GM21526 (cell line): ENCODE measurements around the gene DAB1.

Experiments
- ATAC-seq: cut with Tn5 transposase; IDR thresholded peaks from one replicate; pipeline ENCODE4 v1.9.1; 2021; ENCODE audit warnings: moderate library complexity; ENCODE audit not compliant: unreplicated experiment, low FRiP score

The DAB1 gene

DNA sequence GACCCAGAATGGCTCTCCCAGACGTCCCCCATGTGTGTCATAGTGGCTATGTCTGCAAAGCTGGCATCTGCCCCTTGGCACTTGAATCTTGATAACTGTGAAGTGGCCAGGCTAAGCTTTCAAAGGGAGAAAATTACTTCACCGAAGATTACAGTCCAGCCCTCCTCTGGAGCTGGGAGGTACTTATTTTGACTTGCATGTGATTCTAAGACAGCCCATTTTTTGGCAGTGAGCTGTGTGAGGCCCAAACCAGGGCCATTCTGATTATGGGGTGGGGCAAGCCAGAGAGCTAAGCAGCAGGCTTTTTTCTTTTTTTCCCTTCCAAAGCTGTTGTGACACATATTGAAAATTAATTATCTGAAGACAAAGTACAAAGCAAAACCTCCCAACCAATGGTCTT is 415.9 kb downstream of the DAB1 start:
- ATAC-seq = no peak

DNA sequence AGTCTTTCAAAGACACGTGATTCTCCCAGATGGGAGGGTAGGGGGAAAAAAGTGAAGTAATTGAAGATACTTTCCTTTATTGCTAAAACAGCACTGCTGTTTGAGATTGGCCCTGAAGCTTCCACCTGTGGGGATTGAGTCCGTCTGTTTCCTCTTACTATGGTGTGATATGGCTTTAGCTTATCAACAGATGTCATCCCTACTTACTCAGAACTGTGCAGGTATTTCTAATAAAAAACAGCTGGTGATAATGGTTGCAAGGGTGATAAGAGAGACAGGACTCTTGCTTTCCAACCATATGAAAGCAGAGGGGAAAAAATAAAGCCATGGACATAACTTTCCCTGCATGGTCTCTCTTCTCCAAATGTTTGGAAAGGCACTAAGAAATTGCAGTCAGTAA is 416.4 kb downstream of the DAB1 start:
- no peak for ATAC-seq

DNA sequence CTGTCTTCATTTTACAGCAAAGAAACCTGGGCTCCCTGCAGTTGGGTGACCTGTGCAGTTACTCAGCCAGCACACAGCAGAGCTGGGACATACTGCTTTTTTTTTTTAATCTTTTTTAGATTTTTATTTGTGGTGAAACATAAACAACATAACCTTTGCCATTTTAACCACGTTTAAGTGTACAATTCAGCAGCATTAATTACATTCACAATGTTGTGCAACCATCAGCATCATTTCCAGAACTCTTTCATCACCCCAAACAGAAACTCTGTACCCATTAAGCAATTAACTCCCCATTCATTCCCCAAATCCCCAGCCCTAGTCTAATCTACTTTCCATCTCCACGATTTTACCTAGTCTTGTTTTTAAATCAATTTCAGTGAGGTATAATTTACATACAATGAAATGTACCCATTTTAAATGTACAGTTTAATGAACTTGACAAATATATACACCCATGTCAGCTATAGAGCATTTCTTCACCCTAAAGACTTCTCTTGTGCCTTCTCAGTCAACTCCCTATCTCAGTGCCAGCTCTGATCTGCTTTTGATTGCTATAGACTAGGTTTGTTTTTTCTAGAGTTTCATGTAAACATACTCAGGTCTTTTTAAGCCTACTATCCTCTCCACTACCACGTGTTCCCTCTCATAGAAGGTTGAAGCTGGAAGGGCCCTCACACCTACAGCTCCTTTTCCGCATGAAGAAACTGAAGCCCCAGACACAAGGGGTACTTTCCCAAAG is 420.3 kb downstream of the DAB1 start:
- no peak for ATAC-seq

DNA sequence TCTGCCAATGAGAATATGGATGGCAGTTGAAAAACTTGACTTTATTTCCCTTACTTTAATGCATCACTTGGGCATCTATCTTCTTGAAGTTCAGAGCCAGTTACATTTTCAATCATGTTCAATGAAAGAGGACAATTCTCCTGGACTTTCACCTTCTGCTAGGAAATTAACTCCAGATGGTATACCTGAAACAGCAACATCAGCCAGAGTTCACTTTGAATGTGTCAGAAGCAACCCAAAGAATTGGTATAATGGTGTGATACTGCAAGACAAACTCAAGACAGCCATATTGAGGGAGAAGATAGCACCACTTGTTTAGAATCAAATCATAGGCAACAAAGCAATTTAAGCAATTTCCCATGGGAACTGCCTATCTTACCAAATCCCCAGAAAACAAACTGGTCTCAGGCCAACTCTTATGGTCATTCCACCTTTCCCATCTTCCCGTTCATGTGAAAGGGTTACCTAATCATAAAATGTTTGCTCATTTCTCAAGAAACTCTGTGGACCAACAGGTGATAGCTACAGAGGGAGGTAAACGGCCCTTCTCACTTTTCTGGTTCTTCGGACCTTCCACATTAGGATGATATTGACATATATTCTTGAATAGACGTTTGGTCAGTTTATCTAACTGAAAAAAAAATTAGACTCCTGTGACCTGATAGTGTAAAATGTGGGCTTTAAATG is 428.3 kb downstream of the DAB1 start:
- ATAC-seq = no peak

GRCh38 chr1:56993475-56993874 is 430.4 kb downstream of the DAB1 start:
- ATAC-seq = no peak

DNA sequence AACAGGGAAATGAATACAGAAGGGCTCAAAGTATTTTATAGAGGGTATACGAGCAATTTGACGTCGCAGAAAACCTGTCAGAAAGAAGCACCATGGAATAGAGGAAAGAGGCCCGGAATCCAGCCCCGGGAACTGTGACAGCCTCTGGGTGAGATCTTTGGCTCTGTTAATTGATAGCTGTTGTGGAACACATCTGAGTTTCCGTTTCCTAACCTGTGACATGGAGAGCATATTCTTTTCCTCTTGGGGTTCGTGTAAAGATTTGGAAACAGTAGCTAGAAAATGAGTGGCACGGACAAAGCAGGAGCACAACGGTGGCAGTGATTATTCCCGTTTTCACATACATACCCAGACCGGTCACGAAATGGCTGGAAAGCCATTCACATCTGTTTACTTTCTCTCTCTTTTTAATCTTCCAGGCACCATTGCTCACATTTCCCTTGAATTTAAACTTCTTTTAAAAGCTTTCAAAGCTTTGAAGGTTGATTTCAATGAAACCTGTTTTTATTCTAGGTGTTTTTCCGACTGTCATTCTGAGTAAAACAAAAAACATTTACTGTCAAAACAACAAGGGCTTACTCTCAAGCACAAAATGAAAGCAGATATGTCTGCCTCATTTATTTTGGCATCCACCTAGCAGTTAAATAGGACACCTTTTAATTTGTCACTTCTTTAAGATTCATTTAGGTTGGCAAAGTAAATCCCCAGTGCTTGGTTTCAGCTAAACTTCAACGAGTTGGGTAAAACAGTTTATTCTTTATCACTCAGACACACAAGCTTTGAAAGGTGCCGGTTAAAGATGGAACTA is 431.3 kb downstream of the DAB1 start:
- no peak for ATAC-seq

GRCh38 chr1:56991576-56991975 is 432.3 kb downstream of the DAB1 start:
- ATAC-seq = no peak

- ATAC-seq = no peak
Measured at GRCh38 chr1:56986397-56986796, 437.5 kb downstream of the DAB1 start.

GRCh38 chr1:56985857-56986256 is 438.0 kb downstream of the DAB1 start:
- ATAC-seq = no peak

GRCh38 chr1:56983484-56983883 is 440.4 kb downstream of the DAB1 start:
- ATAC-seq = no peak

DNA sequence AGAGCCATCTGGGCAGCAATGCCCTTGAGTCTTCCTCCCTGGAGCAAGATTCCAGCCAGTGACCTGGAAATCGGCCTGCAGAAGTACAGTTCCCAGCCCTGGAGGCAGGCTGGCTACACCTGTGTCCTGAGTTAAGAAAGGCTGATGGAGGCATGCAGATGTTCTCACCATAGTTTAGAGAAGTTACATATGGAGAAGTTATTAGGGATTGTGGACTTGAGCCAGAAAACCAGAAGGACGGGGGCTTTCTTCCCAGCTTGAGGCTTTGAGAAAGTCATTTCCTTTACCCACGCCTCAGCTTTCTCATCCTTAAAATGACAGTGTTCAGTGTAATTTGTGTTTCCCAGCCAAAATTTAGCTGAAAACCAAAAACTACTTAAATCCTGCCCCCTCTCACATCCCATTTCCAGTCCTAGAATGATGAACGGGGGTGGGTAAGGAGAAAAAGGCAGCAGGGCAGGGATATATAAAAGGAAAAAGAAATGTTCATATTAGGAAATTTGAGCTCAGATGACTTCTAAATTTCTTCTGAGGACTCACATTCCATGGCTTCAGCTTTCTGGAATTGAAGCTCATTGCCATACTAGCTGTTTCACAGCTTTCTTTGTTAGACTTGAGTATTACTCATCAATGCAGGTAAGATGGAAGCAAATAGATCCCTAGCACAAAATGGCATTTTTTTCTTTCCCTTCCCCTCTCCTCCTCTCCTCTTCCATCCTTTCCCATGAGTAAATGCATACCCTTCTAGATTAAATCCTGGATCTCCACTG is 443.7 kb downstream of the DAB1 start:
- ATAC-seq = no peak

GRCh38 chr1:56978819-56979218 is 445.0 kb downstream of the DAB1 start:
- no peak for ATAC-seq

- ATAC-seq = no peak
Measured at GRCh38 chr1:56977910-56978309, 445.9 kb downstream of the DAB1 start.

GRCh38 chr1:56975446-56975845 is 448.4 kb downstream of the DAB1 start:
- no peak for ATAC-seq

DNA sequence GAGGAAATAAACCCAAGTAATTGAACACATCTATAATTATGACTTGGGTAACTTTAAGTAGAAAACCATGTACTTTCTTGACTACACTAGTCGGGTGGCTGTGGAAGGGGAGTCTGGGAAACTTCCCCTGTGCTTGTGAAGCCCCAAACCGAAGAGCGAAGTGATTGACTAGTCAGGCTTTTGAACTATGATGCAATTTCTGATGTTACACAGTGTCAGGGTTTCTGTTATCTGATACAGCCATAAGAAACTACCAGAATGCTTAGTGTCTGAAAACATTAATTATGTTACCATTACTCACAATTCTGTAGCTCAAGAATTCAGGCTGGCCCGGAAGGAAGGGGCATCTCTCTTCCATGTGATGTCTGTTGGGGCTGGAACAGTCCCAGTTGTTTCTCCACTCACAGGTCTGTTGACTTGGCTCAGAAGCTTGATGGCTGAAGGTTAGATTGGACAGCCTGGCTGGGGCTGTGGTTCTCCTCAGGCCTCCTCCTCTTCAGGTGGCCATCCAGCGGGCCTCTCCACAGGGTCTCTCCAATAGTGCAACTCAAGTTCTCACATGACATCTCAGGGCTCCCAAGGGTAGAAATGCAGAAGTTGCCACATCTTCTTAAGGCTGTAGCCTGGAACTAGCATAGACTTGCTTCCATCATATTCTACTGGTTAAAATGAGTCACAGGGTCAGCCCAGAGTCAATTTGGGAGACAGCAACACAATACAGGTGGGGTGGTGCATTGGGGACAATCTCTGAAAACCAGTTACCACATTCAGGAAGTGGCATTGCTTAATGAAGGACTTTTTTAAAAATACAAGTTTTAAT is 449.7 kb downstream of the DAB1 start:
- no peak for ATAC-seq

GRCh38 chr1:56972976-56973375 is 450.9 kb downstream of the DAB1 start:
- ATAC-seq = no peak

DNA sequence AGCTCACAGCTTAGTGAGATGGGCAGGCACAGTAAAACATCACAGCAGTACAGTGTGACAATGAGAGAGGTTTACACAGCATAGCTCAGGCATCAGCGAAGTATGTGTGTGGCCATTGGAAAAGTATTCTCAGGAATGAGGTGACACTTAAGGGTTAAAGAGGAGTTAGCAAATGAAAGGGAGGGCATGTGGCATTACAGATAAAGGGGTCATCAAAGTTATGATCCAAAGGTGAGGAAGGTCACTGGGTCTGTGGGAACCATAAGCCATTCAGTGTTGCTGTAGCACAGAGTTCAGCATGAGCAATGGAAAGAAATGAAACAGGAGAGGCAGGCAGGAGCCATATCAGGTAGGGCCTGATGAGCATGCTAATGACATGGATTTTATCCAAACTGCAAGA is 453.6 kb downstream of the DAB1 start:
- ATAC-seq = no peak

GRCh38 chr1:56968878-56969495 is 454.9 kb downstream of the DAB1 start:
- ATAC-seq = no peak
